Thoracic aorta (tissue), 2 donors: ENCODE results near the gene ADCY9. TPM values are rescaled to one million over a fixed set of nuclear protein-coding genes. Genes with fewer than 3 reads are reported as not detected.

Experiments used
- ATAC-seq: fragments of 150-250 bp; one replicate; pipeline ENCODE4 v1.8.0; 2017; ENCODE audit warnings: low read depth; ENCODE audit not compliant: insufficient number of reproducible peaks, low FRiP score
- DNase-seq: peaks from one replicate; pipeline ENCODE4 v3.0.0-alpha.2; 2020; ENCODE audit warnings: low spot score
- H3K27ac ChIP-seq, 2 donors: fragments of 200-600 bp; sonication (generic); 1 replicate in 1 of 2; 2 replicates in 1 of 2; pipeline ENCODE4 v1.5.1; 2016; ENCODE audit warnings: mild to moderate bottlenecking in 2 of 2, moderate library complexity in 2 of 2
- H3K27me3 ChIP-seq: fragments of 200-600 bp; sonication (generic); replicated peaks from 2 replicates; pipeline ENCODE4 v1.6.0; 2016; ENCODE audit warnings: mild to moderate bottlenecking; ENCODE audit not compliant: insufficient read depth
- H3K36me3 ChIP-seq: fragments of 200-600 bp; sonication (generic); one replicate; pipeline ENCODE4 v1.5.1; 2016
- H3K4me1 ChIP-seq, 2 donors: fragments of 200-600 bp; sonication (generic); 1 replicate in 1 of 2; 2 replicates in 1 of 2; pipeline versions ENCODE4 v1.5.1 to v1.6.0; 2016; ENCODE audit warnings: low read depth in 2 of 2, mild to moderate bottlenecking in 1 of 2; ENCODE audit not compliant: control insufficient read depth in 1 of 2
- H3K4me3 ChIP-seq: fragments of 200-600 bp; sonication (generic); 2 replicates; pipeline ENCODE4 v1.5.1; 2016; ENCODE audit warnings: mild to moderate bottlenecking
- H3K9me3 ChIP-seq: fragments of 200-600 bp; sonication (generic); 2 replicates; pipeline ENCODE4 v1.5.1; 2016
- total RNA-seq, 2 donors: library from RNA; depleted of rRNA; stranded (reverse); fragments of >200 nt; gene quantifications; one replicate each; pipeline versions ENCODE4 v1.1.0 to v1.2.3, GENCODE V29; 2016
- TF ChIP-seq, protein P1 (sequence below): fragments of 200-600 bp; sonication (generic); IDR thresholded peaks from one replicate; pipeline ENCODE4 v1.5.1; 2019; ENCODE audit warnings: antibody characterized with exemption

The ADCY9 gene
- total RNA-seq, 2 donors from 2014 or later = 44.1 to 83.8 TPM

DNA sequence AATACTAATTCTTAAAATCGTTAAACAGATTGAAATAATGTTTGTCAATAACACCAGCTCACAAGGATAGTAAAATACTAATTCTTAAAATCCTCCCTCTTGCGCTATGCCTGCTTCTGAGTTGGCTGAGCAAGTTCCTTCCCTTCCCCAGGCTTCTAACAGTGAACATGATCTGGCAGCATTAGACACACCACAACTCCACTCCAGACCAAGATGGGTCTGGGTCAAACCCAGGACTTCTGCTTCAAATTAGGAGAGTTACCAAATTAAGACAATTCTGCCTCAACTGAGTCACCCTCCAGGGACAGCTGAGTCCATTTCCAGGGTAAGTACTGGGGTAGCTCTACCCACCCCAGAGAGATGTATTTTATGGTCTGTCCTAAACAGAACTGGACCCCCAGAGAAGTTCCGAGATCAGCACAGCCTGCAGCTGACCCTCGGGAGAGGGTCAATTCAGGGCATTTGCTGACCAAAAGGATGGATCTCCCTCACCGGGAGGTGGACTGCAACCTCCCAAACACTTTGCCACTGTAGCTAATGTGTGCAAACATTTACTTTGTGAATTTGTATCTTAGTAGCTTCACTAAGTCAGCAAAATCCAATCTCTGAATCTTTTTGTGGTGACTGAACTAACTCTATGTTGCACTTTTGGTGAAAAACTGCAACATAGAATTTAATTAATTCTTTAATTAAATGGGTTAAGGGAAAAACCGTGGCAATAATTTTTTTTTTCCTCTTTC lies 48.8 kb downstream of the ADCY9 start:
- TF ChIP-seq, protein P1, sequence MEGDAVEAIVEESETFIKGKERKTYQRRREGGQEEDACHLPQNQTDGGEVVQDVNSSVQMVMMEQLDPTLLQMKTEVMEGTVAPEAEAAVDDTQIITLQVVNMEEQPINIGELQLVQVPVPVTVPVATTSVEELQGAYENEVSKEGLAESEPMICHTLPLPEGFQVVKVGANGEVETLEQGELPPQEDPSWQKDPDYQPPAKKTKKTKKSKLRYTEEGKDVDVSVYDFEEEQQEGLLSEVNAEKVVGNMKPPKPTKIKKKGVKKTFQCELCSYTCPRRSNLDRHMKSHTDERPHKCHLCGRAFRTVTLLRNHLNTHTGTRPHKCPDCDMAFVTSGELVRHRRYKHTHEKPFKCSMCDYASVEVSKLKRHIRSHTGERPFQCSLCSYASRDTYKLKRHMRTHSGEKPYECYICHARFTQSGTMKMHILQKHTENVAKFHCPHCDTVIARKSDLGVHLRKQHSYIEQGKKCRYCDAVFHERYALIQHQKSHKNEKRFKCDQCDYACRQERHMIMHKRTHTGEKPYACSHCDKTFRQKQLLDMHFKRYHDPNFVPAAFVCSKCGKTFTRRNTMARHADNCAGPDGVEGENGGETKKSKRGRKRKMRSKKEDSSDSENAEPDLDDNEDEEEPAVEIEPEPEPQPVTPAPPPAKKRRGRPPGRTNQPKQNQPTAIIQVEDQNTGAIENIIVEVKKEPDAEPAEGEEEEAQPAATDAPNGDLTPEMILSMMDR = no peak
- no peak overlapping the region for H3K4me3 ChIP-seq
- peaks cover 8 to 14% of the 10 kb centered on the region in 2 donors for H3K4me1 ChIP-seq
- no peaks in the 10 kb centered on the region for H3K27me3 ChIP-seq
- no peaks in the 10 kb centered on the region for H3K36me3 ChIP-seq
- peaks cover 5% of the 10 kb centered on the region for H3K9me3 ChIP-seq
- no peak overlapping the region for H3K27ac ChIP-seq
- DNase-seq = no peak
- ATAC-seq = no peak

DNA sequence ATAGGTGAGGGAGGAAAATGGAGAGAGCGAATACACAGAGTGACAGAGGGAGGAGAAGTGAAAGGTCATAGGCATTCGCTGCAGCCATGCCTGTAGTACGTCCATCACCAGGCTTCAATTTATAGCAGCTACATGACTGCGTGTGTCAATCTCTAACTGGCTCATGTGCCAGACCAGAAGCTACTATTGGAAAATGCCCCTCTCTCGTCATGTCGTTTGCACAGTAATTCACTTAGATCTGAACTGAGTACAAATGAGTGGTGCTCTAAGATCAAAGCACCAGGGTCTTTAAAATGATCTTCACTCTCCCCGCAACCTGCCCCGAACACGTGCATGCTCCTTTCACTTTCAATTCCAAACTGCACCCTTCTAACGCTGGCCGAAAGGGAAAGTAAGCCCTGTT lies 51.3 kb downstream of the ADCY9 start:
- no peak for DNase-seq
- no peak overlapping the region for H3K4me3 ChIP-seq
- no peak overlapping the region for H3K27ac ChIP-seq

DNA sequence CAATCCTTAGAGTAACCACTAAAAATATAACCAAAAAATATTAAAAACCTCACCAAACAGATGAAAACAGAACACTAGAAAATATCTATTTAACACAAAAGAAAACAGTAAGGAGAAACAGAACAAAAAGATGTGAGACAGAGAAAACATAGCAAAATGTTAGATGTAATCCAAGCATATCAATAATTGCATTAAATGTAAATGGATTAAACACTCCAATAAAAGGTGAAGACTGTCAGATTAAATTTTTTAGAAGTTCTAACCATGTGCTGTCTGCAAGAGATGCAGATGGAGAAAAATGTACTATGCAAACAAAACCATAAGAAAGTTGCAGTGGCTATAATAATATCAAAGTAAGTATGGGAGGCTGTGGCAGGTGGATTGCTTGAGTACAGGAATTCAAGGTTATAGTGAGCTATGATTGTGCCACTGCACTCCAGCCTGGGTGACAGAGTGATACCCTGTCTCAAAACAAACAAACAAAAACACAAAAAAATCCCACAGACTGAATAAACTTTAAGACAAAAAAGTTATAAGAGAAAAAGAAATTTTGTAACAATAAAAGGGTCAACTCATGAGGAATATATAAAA lies 53.9 kb downstream of the ADCY9 start:
- no peak overlapping the region for H3K27ac ChIP-seq
- TF ChIP-seq, protein P1 = no peak
- no peaks in the 10 kb centered on the region for H3K27me3 ChIP-seq
- no peaks in the 10 kb centered on the region for H3K36me3 ChIP-seq
- ATAC-seq (no peak), DNase-seq (no peak)
- peaks cover 12% of the 10 kb centered on the region for H3K9me3 ChIP-seq
- peaks cover 3 to 5% of the 10 kb centered on the region in 2 donors for H3K4me1 ChIP-seq
- no peak overlapping the region for H3K4me3 ChIP-seq

More for the DNA sequence above, 51.3 kb downstream of the ADCY9 start:
- Histone ChIP-seq H3K36me3 (no peaks in the 10 kb centered on the region), H3K4me1 (peaks cover 8 to 14% of the 10 kb centered on the region in 2 donors), H3K9me3 (peaks cover 12% of the 10 kb centered on the region), H3K27me3 (no peaks in the 10 kb centered on the region)
- ATAC-seq = no peak
- TF ChIP-seq, protein P1 = no peak

DNA sequence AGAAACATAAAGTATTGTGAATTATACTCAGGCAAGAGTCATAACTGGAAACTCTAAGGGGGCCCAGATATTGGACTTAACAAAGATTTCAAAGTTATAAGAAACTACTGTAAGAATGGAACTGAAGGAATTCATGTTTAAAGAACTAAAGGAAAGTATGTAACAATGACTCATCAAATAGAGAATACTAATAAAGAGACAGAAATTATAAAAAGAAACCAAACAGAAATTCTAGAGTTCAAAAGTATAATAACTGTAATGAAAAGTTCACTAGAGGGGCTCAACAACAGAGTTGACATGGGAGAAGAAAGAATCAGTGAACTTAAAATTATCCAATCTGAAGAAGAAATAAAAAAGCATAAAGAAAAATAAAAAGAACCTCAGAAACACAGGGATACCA lies 55.4 kb downstream of the ADCY9 start:
- ATAC-seq (no peak), DNase-seq (no peak)
- no peak overlapping the region for H3K4me3 ChIP-seq
- no peaks in the 10 kb centered on the region for H3K27me3 ChIP-seq
- H3K9me3 ChIP-seq = peaks cover 12% of the 10 kb centered on the region
- no peak overlapping the region for H3K27ac ChIP-seq
- no peaks in the 10 kb centered on the region for H3K4me1 ChIP-seq
- no peaks in the 10 kb centered on the region for H3K36me3 ChIP-seq
- TF ChIP-seq, protein P1 = no peak

DNA sequence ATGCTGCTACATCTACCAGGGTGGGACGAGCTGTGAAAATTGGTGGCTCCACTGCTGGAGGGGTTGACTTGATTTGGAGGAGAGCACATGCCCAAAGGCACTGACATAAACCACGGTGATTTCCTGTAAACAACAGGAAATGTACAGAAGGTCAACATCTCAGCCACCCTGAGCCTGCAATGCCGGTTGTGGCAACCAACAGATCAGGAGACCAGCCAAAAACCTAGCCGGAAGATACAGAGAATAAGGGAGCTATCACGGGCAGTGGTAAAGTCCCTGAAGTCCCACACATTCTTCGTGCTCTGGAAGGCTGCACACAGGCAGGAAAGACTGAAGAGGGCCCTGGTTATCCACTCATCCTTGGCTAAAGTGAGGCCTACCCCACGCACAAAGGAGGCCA lies 56.2 kb downstream of the ADCY9 start:
- ATAC-seq (no peak), DNase-seq (no peak)
- Histone ChIP-seq H3K9me3 (peaks cover 12% of the 10 kb centered on the region), H3K4me3 (no peak overlapping the region), H3K4me1 (peaks cover 0 to 2% of the 10 kb centered on the region in 2 donors), H3K36me3 (no peaks in the 10 kb centered on the region), H3K27me3 (no peaks in the 10 kb centered on the region), H3K27ac (no peak overlapping the region)
- TF ChIP-seq, protein P1 = no peak
